GM06990 (cell line): ENCODE results near the gene SLC22A3.
"Not testable (repeated sequence)": the region's sequence is repeated elsewhere in the genome, so short reads cannot be mapped to it uniquely, and the experiment has no call there.

Source experiments
- DNase-seq: peaks from one replicate; pipeline ENCODE4 v3.0.0-alpha.2; 2011; ENCODE audit not compliant: insufficient read length; ENCODE audit errors: extremely low read depth
- H3K27me3 ChIP-seq: replicated peaks from 2 replicates; pipeline ENCODE4 v1.6.0; 2011; ENCODE audit warnings: low read length; ENCODE audit not compliant: control insufficient read depth, insufficient read depth
- H3K36me3 ChIP-seq: 2 replicates; pipeline ENCODE4 v1.5.1; 2011; ENCODE audit warnings: low read length; ENCODE audit not compliant: control insufficient read depth, insufficient read depth
- H3K4me3 ChIP-seq: replicated peaks from 2 replicates; pipeline ENCODE4 v1.5.1; 2011; ENCODE audit warnings: low read depth, mild to moderate bottlenecking, control low read depth, low read length
- TF ChIP-seq, protein P1 (sequence below): IDR thresholded peaks from 2 replicates; pipeline ENCODE4 v1.5.1; 2011; ENCODE audit warnings: low read length, control low read depth, mild to moderate bottlenecking, inconsistent platforms; ENCODE audit not compliant: insufficient read depth, poor library complexity, severe bottlenecking

SLC22A3 gene

DNA sequence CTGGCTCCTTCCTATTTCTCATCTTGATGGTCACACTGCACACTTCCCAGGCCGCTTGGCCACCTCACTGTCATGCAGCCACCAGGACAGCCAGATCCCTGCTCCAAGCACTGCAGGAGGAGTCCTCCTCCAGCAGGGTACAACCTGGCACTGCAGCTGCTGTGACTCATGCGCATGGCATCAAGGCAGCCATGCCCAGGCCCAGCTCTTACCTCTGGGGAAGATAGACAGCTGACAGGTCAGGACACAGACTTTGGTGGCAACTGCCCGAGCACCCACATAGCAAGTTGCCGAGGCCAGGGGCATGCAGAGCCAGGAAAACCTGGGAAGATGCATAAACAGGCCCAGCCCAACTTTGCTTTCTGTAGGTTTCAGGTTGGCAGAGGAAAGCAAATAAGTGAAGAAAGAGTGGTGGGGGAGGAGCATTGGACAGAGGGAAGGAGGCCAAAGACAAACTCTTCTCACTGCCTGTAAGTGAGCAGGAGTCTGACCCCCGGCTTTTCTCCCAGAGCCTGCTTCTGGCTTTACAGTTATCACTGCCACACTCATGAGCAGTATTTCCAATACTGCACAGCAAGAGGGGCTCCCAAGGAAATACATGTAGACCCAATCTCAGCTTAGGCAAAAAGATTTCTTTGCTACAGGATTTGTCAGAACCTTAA lies 38.8 kb downstream of the SLC22A3 start:
- H3K27me3 ChIP-seq: peaks cover 3% of the 10 kb centered on the region
- H3K4me3 ChIP-seq: no peak overlapping the region
- H3K36me3 ChIP-seq: no peaks in the 10 kb centered on the region
- DNase-seq: no peak
- TF ChIP-seq, protein P1, sequence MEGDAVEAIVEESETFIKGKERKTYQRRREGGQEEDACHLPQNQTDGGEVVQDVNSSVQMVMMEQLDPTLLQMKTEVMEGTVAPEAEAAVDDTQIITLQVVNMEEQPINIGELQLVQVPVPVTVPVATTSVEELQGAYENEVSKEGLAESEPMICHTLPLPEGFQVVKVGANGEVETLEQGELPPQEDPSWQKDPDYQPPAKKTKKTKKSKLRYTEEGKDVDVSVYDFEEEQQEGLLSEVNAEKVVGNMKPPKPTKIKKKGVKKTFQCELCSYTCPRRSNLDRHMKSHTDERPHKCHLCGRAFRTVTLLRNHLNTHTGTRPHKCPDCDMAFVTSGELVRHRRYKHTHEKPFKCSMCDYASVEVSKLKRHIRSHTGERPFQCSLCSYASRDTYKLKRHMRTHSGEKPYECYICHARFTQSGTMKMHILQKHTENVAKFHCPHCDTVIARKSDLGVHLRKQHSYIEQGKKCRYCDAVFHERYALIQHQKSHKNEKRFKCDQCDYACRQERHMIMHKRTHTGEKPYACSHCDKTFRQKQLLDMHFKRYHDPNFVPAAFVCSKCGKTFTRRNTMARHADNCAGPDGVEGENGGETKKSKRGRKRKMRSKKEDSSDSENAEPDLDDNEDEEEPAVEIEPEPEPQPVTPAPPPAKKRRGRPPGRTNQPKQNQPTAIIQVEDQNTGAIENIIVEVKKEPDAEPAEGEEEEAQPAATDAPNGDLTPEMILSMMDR: no peak

DNA sequence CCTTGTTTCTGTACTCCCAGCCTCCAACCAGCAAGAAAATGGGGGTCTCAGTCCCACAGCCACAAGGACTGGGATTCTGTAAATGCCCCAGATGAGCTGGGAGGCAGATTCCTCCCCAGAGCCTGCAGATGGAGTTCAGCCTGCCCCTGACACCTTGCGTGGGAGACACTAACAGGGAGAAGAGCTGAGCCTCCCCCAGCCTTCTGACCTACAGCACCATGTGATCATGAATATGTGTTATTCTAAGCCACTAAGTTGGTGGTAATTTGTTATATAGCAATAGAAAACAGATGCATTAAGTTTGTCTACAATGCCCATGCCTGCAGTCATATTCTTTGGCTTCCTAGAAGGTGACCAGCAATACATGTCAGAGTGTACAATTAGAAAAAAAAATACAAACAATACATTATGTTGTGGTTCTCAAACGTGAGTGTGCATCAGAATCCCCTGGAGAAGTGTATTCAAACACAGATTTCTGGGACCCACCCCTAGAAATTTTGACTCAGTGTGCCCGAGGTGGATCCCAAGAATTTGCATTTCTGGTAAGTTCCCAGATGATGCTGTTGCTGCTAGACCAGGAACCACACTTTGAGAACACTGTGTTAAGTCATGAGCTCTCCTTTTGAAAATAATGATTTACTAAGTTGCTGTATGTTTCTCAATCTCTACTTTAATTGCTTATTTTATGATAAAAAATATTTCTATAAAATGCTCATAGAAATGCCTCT lies 39.9 kb downstream of the SLC22A3 start:
- TF ChIP-seq, protein P1: no peak
- H3K4me3 ChIP-seq: no peak overlapping the region
- H3K36me3 ChIP-seq: no peaks in the 10 kb centered on the region
- H3K27me3 ChIP-seq: peaks cover 3% of the 10 kb centered on the region
- DNase-seq: no peak

DNA sequence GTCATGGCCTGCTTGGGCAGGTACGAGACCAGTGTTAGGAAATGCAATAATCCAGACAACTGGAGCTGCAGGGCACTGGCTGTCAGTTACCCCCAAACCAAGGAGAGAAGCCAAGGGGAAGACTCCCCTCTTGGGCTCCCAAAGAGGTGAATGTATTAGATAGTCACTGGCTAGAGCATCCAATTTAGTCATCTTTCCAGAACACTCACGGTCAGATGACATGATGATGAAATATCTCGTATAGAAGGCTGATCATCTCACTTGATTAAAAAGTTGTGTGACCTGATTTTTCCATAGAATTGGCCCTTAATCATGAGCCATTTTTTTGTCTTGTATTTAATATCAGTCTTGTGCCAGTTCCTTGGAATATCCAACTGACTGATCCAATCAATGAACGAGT lies 40.7 kb downstream of the SLC22A3 start:
- Histone ChIP-seq H3K4me3 (no peak overlapping the region), H3K27me3 (peaks cover 3% of the 10 kb centered on the region), H3K36me3 (no peaks in the 10 kb centered on the region)
- no peak for DNase-seq
- TF ChIP-seq, protein P1: no peak

DNA sequence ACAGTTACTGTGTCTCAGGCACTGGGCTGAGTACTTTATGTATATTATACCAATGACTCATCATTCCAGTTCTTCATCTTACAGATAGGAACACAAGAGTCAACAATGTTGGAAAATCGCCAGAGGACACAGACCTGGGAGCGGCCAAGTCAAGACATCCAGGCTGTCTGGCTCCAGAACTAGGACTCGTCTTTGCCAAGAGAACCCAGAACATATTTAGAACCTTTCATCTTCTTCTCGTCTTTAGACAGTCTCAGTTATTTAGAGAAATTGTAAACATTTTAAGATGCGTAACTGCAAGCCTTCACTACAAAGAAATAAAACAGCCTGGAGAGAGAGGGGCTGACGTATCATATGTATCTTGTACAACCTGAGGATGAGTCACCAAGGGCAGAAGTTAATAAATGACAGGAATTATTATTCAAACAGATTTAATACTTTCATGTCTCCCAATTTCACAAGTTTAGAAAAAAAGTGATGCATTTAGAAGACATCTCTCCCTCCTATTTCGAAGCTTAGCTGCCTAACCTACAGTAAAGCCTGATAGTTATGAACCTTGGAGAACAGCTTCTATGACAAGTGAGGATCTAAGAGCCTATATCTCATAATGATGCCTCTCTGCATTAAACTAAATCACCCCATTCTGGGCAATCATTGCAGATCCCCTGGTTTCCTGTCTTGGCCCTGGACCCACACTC lies 43.4 kb downstream of the SLC22A3 start:
- DNase-seq: no peak
- Histone ChIP-seq H3K27me3 (peaks cover 3% of the 10 kb centered on the region; the same call in 1 of the 2 replicates), H3K4me3 (no peak overlapping the region), H3K36me3 (no peaks in the 10 kb centered on the region)
- TF ChIP-seq, protein P1: no peak

- not testable (repeated sequence) for H3K27me3 ChIP-seq, H3K4me3 ChIP-seq, H3K36me3 ChIP-seq, DNase-seq
Measured at GRCh38 chr6:160393442-160393841, 45.3 kb downstream of the SLC22A3 start.
